Aorta (tissue), 5 donors: ENCODE measurements around the gene GFOD1. TPM values are rescaled to one million over a fixed set of nuclear protein-coding genes. Genes with fewer than 3 reads are reported as not detected.
"Not testable (repeated sequence)": the region's sequence is repeated elsewhere in the genome, so short reads cannot be mapped to it uniquely, and the experiment has no call there.

Source experiments
- ATAC-seq: fragments of 200-7000 bp; cut with Tn5 transposase; one replicate; pipeline ENCODE4 v1.9.1; 2022; ENCODE audit warnings: moderate library complexity; ENCODE audit not compliant: low FRiP score
- DNase-seq, 2 donors: peaks; one replicate each; pipeline ENCODE4 v3.0.0-alpha.2; 2020
- H3K27ac ChIP-seq, 2 donors: one replicate each; pipeline ENCODE4 v1.5.1; 2013; ENCODE audit warnings: low read length in 2 of 2, mild to moderate bottlenecking in 2 of 2, moderate library complexity in 2 of 2, control low read depth in 1 of 2, inconsistent platforms in 1 of 2, low read depth in 1 of 2
- H3K27me3 ChIP-seq, 2 donors: one replicate each; pipeline ENCODE4 v1.6.1; 2013; ENCODE audit warnings: control low read depth in 1 of 2, low read length in 1 of 2, mild to moderate bottlenecking in 1 of 2, moderate library complexity in 1 of 2; ENCODE audit not compliant: insufficient read depth in 2 of 2, control insufficient read depth in 1 of 2
- H3K36me3 ChIP-seq, 2 donors: one replicate each; pipeline ENCODE4 v1.6.1; 2013; ENCODE audit warnings: control low read depth in 1 of 2, low read length in 1 of 2, mild to moderate bottlenecking in 1 of 2; ENCODE audit not compliant: insufficient read depth in 2 of 2, control insufficient read depth in 1 of 2
- H3K4me1 ChIP-seq, 2 donors: one replicate each; pipeline ENCODE4 v1.6.1; 2013; ENCODE audit warnings: low read length in 2 of 2, control low read depth in 1 of 2, mild to moderate bottlenecking in 1 of 2, moderate library complexity in 1 of 2; ENCODE audit not compliant: insufficient read depth in 2 of 2, control insufficient read depth in 1 of 2
- H3K4me3 ChIP-seq, 2 donors: one replicate each; pipeline ENCODE4 v1.5.1; 2013; ENCODE audit warnings: low read length in 2 of 2, control low read depth in 1 of 2, mild to moderate bottlenecking in 1 of 2
- H3K9me3 ChIP-seq: one replicate; pipeline ENCODE4 v1.6.1; 2013; ENCODE audit warnings: mild to moderate bottlenecking, low read length; ENCODE audit not compliant: control insufficient read depth
- WGBS, 2 donors: extraction: QIAGEN DNeasy Blood & Tissue Kit; methylation state at CpG; one replicate each; pipeline ENCODE4 v1.1.7; 2013; 5-methylcytosine and 5-hydroxymethylcytosine counted together
- intact Hi-C, 2 donors: fragments of 100-400 bp; cut with DNase I; formaldehyde crosslinking; loops; one replicate each; pipeline versions ENCODE4 v1.14.2 to v1.15.0; 2022
- polyA plus RNA-seq, 2 donors: library from polyadenylated mRNA; stranded (reverse); fragments of 200-250 nt; gene quantifications; one replicate each; pipeline ENCODE4 v1.2.3, GENCODE V29; 2013
- total RNA-seq, 2 donors: library from RNA; stranded (reverse); fragmentation: NEBNext Ultra II Directional; extraction: Animal tissue kit (Norgen Biotek cat#: 25700); gene quantifications; one replicate each; pipeline ENCODE4 v1.2.1, GENCODE V29; 2021
- donor health status: healthy with polysubstance abuse.
- donor health status: Bipolar disorder and iron deficiency.
- donor health status: DM: no; HTN: no; CAD: no.
- donor health status: DM: no; HTN: no; CAD: no.
- donor health status: DM: yes; HTN: yes; CAD: no.

Gene GFOD1
- total and polyA plus RNA-seq, 4 donors, result 1.6 to 17.3 (median 9.2) TPM

DNA sequence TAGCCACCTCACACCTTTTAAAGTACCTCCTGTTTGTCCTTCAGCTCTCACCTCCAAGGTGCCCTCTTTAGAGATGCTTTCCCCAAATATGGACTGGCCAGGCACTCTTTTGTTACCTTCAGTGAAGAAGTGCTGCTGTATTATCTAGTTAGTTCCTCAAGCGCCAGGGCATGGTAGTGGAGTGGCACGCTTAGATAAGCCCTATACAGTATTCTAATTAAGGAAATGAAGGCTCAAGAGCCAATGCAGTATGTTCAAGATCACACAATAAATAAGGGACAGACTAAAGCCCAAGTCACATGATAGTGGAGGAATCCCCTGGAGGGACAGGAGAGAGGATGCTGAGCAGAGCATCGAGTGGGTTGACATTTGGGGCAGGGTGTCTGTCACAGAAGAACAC is 28.5 kb upstream of the GFOD1 start:
- no peak for DNase-seq

DNA sequence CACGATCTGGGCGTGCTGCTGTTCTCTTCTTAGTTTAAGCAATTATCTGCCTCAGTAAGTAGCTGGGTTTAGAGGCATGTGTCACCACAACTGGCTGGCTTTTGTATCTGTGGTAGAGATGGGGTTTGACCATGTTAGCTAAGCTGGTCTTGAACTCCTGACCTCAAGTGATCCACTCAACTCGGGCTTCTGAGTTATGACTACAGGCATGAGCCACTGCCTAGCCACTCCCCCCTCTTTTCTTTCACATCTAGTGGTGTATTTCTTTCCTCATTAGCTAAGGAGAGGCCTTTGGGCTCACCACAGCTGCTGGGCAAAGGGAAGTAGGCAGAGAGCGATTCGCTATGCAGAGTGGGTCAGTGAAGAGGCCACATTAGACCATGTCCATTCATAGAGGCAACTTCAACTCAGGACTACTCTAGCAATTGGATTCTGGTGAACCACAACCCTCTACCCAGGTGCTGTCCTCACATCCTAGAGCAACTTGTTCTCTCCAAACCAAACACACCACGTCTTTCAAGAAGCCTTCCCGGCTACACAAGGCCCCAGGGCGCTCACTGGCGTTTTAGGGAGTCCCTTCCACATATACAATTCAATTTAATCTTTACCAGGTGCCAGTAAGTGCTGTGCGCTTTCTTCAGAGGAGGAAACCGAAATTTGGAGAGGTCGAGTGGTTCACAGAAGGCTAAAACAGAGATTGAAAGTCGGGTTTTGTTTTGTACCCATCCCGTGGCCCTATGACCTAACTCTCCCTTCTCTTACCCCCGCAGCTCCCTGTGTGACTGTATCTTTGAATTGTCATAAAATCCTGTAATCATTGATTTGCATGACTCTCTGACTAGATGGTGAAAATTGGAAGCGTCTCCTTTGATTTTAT is 26.5 kb upstream of the GFOD1 start:
- WGBS, 2 donors, result 86% methylated on average over 16 of the region's 16 CpGs
- intact Hi-C loops, result no loop called here

More for the DNA sequence above, 28.5 kb upstream of the GFOD1 start:
- no peak overlapping the region for H3K4me3 ChIP-seq
- H3K9me3 ChIP-seq, result no peaks in the 10 kb centered on the region
- H3K4me1 ChIP-seq, result no peaks in the 10 kb centered on the region
- no peak overlapping the region for H3K27ac ChIP-seq
- 86 to 88% methylated on average over 3 of the region's 3 CpGs for WGBS, 2 donors
- H3K36me3 ChIP-seq, result no peaks in the 10 kb centered on the region
- intact Hi-C loops, result no loop called here
- no peak for ATAC-seq
- H3K27me3 ChIP-seq, result no peaks in the 10 kb centered on the region

DNA sequence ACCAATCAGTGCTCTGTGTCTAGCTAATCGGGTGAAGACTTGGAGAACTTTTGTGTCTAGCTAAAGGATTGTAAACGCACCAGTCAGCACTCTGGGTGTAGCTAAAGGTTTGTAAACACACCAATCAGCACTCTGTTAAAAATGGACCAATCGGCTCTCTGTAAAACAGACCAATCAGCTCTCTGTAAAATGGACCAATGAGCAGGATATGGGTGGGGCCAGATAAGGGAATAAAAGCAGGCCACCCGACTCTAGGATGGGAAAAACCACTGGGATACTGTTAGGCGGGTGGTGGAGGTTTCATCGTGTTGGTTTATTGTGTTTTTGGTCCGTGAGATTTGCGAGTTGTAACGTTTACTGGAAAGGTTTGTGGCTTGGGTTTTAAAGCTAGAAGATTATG is 25.5 kb upstream of the GFOD1 start:
- no peak overlapping the region for H3K4me3 ChIP-seq
- intact Hi-C loops, result no loop called here
- DNase-seq, result no peak
- no peaks in the 10 kb centered on the region for H3K36me3 ChIP-seq
- H3K4me1 ChIP-seq, result no peaks in the 10 kb centered on the region
- no peaks in the 10 kb centered on the region for H3K27me3 ChIP-seq
- H3K27ac ChIP-seq, result no peak overlapping the region
- no peak for ATAC-seq
- no peaks in the 10 kb centered on the region for H3K9me3 ChIP-seq
- 84 to 95% methylated on average over 9 of the region's 9 CpGs for WGBS, 2 donors

More for the DNA sequence above, 26.5 kb upstream of the GFOD1 start:
- Histone ChIP-seq H3K4me1 (no peaks in the 10 kb centered on the region), H3K27ac (no peak overlapping the region), H3K36me3 (no peaks in the 10 kb centered on the region), H3K4me3 (no peak overlapping the region), H3K9me3 (no peaks in the 10 kb centered on the region), H3K27me3 (no peaks in the 10 kb centered on the region)
- ATAC-seq (no peak), DNase-seq (no peak)

DNA sequence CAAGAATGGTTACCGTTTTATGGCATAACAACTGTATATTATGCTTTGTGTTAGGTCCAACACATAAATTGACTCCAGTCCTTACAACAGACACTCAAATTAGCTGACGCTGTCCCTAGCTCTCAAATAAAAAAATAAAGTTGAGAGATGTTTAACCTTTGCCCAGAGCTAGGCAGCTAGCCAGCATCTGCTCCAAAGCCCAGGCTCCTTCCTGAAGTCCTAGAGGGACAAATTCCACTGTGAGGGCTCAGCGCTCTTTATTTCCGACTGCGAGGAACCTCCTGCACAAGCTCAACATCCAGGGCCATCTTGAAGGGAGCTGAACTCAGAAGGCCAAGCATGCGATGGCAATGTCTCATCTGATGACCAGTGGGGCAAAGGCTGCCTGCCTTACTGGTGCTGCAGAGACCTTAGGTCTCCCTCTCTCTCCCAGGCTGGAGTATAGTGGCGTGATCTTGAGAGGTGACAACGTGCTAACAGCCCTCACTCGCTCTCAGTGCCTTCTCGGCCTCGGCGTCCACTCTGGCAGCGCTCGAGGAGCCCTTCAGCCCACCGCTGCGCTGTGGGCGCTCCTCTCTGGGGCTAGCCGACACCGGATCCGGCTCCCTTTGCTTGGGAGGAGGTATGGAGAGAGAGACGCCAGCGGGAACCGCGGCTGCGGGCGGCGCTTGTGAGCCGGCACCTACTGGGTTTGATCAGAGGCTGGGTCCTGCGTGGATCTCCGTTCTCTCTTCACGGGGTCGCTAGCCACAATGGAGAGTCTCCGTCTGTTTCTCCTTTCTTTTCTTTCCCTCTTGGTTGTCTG is 24.7 kb upstream of the GFOD1 start:
- Histone ChIP-seq H3K36me3 (no peaks in the 10 kb centered on the region), H3K27ac (no peak overlapping the region), H3K4me1 (no peaks in the 10 kb centered on the region), H3K4me3 (no peak overlapping the region), H3K9me3 (no peaks in the 10 kb centered on the region), H3K27me3 (no peaks in the 10 kb centered on the region)
- ATAC-seq (peak; percentile 26), DNase-seq (no peak)
- WGBS, 2 donors, result 84 to 88% methylated on average over 33 of the region's 33 CpGs
- intact Hi-C loops, result no loop called here

DNA sequence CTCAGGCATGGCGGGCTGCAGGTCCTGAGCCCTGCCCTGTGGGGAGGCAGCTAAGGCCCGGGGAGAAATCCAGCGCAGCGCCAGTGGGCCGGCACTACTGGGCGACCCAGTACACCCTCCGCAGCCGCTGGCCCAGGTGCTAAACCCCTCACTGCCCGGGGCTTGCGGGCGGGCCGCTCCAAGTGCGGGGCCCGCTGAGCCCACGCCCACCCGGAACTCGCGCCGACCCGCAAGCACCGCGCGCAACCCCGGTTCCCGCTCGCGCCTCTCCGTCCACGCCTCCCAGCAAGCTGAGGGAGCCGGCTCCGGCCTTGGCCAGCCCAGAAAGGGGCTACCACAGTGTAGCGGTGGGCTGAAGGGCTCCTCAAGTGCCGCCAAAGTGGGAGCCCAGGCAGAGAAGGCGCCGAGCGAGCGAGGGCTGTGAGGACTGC is 23.8 kb upstream of the GFOD1 start:
- H3K27me3 ChIP-seq, H3K4me1 ChIP-seq, intact Hi-C loops, DNase-seq, ATAC-seq, H3K27ac ChIP-seq, H3K9me3 ChIP-seq, H3K4me3 ChIP-seq, H3K36me3 ChIP-seq: not testable (repeated sequence)
- 91 to 93% methylated on average over 37 of the region's 37 CpGs for WGBS, 2 donors

DNA sequence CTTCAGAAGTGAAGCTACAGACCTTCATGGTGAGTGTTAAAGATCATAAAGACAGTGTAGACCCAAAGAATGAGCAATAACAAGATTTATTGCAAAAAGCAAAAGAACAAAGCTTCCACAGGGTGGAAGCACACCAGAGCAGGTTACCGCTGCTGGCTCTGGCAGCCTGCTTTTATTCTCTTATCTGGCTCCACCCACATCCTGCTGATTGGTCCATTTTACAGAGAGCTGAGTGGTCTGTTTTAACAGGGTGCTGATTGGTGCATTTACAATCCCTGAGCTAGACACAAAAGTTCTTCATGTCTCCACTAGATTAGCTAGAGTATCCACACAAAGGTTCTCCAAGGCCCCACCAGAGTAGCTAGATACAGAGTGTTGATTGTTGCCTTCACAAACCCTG is 23.0 kb upstream of the GFOD1 start:
- H3K9me3 ChIP-seq, intact Hi-C loops, H3K4me3 ChIP-seq, H3K27me3 ChIP-seq, DNase-seq, H3K36me3 ChIP-seq, H3K4me1 ChIP-seq, H3K27ac ChIP-seq, ATAC-seq: not testable (repeated sequence)
- WGBS, 2 donors, result 94 to 96% methylated on average over 1 of the region's 1 CpG

DNA sequence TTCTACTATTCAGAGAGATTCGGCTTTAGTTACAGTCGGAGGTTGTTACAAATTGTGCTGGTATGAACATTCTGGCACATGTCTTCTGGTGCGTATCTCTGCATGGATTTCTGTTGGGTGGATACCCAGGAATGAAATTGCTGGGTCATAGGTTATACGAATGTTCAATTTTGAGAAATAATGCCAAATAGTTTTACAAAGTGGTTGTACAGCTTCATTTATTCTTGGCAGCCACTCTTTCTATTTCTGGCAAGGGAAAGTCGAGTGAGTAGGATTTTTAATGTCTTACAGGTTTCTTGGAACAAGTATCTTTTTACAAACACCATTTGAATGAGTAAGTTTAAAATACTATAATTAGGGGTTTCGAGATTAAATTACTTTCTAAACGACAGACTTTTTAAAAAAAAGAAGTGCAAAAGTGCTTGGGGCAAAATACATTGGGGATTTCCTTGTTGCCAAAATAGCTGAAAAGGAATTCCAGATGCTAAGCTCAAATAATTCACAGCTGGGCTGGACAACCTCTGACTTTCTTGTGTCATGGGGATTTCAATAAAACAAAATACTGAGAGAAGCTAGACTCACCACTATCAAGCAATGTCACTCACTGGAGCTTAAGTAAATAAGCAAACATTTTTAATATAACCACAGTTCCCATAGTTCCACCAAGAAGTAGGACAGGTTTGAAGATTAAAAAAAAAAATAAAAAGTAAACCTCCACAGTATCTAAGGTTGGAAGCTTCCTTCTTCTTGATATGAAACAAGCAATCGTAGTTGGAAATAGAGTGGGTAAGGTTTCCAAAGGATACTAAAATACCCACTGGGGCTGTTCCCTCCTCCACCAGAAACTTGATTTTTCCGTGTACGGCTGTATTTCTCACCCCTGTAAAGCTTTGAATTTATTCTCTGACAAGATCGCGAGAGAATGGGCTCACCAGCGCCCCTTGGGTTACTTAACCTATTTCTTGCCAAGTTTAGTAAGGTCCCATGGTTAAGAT is 21.6 kb upstream of the GFOD1 start:
- no peaks in the 10 kb centered on the region for H3K4me1 ChIP-seq
- no peaks in the 10 kb centered on the region for H3K36me3 ChIP-seq
- WGBS, 2 donors, result 7 to 8% methylated on average over 13 of the region's 13 CpGs
- intact Hi-C loops, result no loop called here
- no peaks in the 10 kb centered on the region for H3K27me3 ChIP-seq
- DNase-seq (no peak), ATAC-seq (peak; percentile 26)
- H3K9me3 ChIP-seq, result no peaks in the 10 kb centered on the region
- no peak overlapping the region for H3K4me3 ChIP-seq
- no peak overlapping the region for H3K27ac ChIP-seq

DNA sequence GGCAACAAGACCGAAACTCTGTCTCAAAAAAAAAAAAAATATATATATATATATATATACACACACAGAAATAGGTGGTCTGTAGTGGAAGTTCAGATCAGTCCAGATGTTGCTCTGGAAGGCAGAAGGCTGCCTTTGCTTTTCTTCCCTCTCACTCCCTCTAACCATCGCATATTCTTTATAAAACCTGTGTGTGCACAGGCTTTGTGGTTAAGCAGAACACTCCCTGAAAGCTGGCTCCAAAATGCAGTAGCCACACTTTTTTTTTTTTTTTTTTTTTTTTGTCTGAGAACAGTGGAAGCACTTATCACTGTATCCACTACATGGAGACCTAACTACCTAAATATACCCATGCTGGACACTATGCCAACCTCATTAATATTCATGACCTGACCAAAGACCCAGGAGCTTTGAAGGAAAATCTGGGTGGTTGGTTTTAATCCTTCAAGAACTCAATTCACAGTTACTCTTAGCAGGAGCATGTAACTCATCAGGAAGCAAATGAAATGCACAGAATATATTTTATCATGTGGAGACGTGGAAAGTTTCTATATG is 20.0 kb upstream of the GFOD1 start:
- Histone ChIP-seq H3K27me3 (no peaks in the 10 kb centered on the region), H3K9me3 (no peaks in the 10 kb centered on the region), H3K4me3 (no peak overlapping the region), H3K27ac (no peak overlapping the region), H3K36me3 (no peaks in the 10 kb centered on the region), H3K4me1 (no peaks in the 10 kb centered on the region)
- intact Hi-C loops, result no loop called here
- DNase-seq (no peak), ATAC-seq (no peak)
- 83 to 85% methylated on average over 3 of the region's 3 CpGs for WGBS, 2 donors
